NCI-H2107 treated with DMSO at 0.1 percent for 48 hours (cell line): ENCODE measurements around the gene AKAP6.
A peak's percentile ranks its signal among the peaks of the same experiment; 100 is the strongest.

Source experiments
- DNase-seq: peaks from one replicate; lab custom pipeline; 2025; ENCODE audit not compliant: unreplicated experiment; lab: John Stamatoyannopoulos, UW

AKAP6 gene

GRCh38 chr14:32657081-32657480, 328.0 kb downstream of the AKAP6 start:
- no peak for DNase-seq

GRCh38 chr14:32661216-32661615, 332.1 kb downstream of the AKAP6 start:
- no peak for DNase-seq

GRCh38 chr14:32662211-32662610, 333.1 kb downstream of the AKAP6 start:
- no peak for DNase-seq

GRCh38 chr14:32666308-32666707, 337.2 kb downstream of the AKAP6 start:
- DNase-seq, result no peak

GRCh38 chr14:32667287-32667686, 338.2 kb downstream of the AKAP6 start:
- DNase-seq, result no peak

GRCh38 chr14:32667791-32668190, 338.7 kb downstream of the AKAP6 start:
- DNase-seq, result no peak

- no peak for DNase-seq
These were observed 340.3 kb downstream of the AKAP6 start for GRCh38 chr14:32669391-32669790.

- no peak for DNase-seq
These were observed 346.3 kb downstream of the AKAP6 start for GRCh38 chr14:32675433-32675832.

GRCh38 chr14:32677129-32677780, 348.2 kb downstream of the AKAP6 start:
- no peak for DNase-seq

GRCh38 chr14:32678088-32678487, 349.0 kb downstream of the AKAP6 start:
- DNase-seq, result no peak

- DNase-seq, result peak; percentile 86
These were observed 351.0 kb downstream of the AKAP6 start for GRCh38 chr14:32679927-32680612.

- no peak for DNase-seq
These were observed 352.5 kb downstream of the AKAP6 start for GRCh38 chr14:32681598-32681997.

GRCh38 chr14:32682214-32682613, 353.1 kb downstream of the AKAP6 start:
- no peak for DNase-seq

- no peak for DNase-seq
These were observed 354.6 kb downstream of the AKAP6 start for GRCh38 chr14:32683679-32684078.

- DNase-seq, result no peak
These were observed 359.8 kb downstream of the AKAP6 start for GRCh38 chr14:32688941-32689340.

GRCh38 chr14:32692441-32692840, 363.3 kb downstream of the AKAP6 start:
- DNase-seq, result no peak

- no peak for DNase-seq
These were observed 364.0 kb downstream of the AKAP6 start for GRCh38 chr14:32693114-32693513.

GRCh38 chr14:32694795-32695449, 365.8 kb downstream of the AKAP6 start:
- DNase-seq, result peak; percentile 33

GRCh38 chr14:32696325-32697091, 367.4 kb downstream of the AKAP6 start:
- no peak for DNase-seq

GRCh38 chr14:32697114-32697513, 368.0 kb downstream of the AKAP6 start:
- no peak for DNase-seq

GRCh38 chr14:32697704-32698103, 368.6 kb downstream of the AKAP6 start:
- DNase-seq, result no peak

GRCh38 chr14:32698831-32699230, 369.7 kb downstream of the AKAP6 start:
- DNase-seq, result no peak
